KOPT-K1 (cell line): ENCODE data around the gene DEFB131A.
"Not testable (repeated sequence)": the region's sequence is repeated elsewhere in the genome, so short reads cannot be mapped to it uniquely, and the experiment has no call there.

Experiments
- H3K27ac ChIP-seq: fragments of 200-600 bp; sonication (generic); 2 replicates; pipeline ENCODE4 v1.5.1; 2016; ENCODE audit warnings: antibody characterized with exemption, mild to moderate bottlenecking, low read depth, low read length; ENCODE audit not compliant: poor library complexity, severe bottlenecking
- H3K36me3 ChIP-seq: fragments of 200-600 bp; sonication (generic); 2 replicates; pipeline ENCODE4 v1.5.1; 2017; ENCODE audit warnings: antibody characterized with exemption, mild to moderate bottlenecking, low read length, moderate library complexity; ENCODE audit not compliant: insufficient read depth
- H3K9me3 ChIP-seq: fragments of 200-600 bp; sonication (generic); 2 replicates; pipeline ENCODE4 v1.5.1; 2017; ENCODE audit warnings: antibody characterized with exemption, low read length, mild to moderate bottlenecking; ENCODE audit not compliant: insufficient read depth, poor library complexity, severe bottlenecking

The DEFB131A gene

GRCh38 chr4:9444114-9444513, at the start of gene DEFB131A:
DEFB131A (plus strand) TSS chr4:9444414; CDS start chr4:9444534, 120 bp downstream.
- not testable (repeated sequence) for H3K36me3 ChIP-seq, H3K9me3 ChIP-seq, H3K27ac ChIP-seq

- H3K27ac ChIP-seq, H3K9me3 ChIP-seq, H3K36me3 ChIP-seq: not testable (repeated sequence)
Observed at GRCh38 chr4:9405774-9406173, 38.4 kb upstream of the DEFB131A start.

GRCh38 chr4:9406491-9406890, 37.7 kb upstream of the DEFB131A start:
- not testable (repeated sequence) for H3K9me3 ChIP-seq, H3K27ac ChIP-seq, H3K36me3 ChIP-seq

- Histone ChIP-seq H3K27ac (no peak overlapping the region), H3K9me3 (no peaks in the 10 kb centered on the region), H3K36me3 (no peaks in the 10 kb centered on the region)
Observed at GRCh38 chr4:9409793-9410192, 34.4 kb upstream of the DEFB131A start.

- H3K9me3 ChIP-seq, H3K36me3 ChIP-seq: not testable (repeated sequence)
Observed at GRCh38 chr4:9421884-9422455, 22.2 kb upstream of the DEFB131A start.

GRCh38 chr4:9425916-9426315, 18.3 kb upstream of the DEFB131A start:
- H3K36me3 ChIP-seq, H3K27ac ChIP-seq, H3K9me3 ChIP-seq: not testable (repeated sequence)

More at GRCh38 chr4:9421884-9422455, 22.2 kb upstream of the DEFB131A start:
- H3K27ac ChIP-seq: not testable (repeated sequence)

- not testable (repeated sequence) for H3K36me3 ChIP-seq, H3K27ac ChIP-seq, H3K9me3 ChIP-seq
Observed at GRCh38 chr4:9430061-9430460, 14.2 kb upstream of the DEFB131A start.

GRCh38 chr4:9433320-9433719, 10.9 kb upstream of the DEFB131A start:
- H3K36me3 ChIP-seq, H3K9me3 ChIP-seq, H3K27ac ChIP-seq: not testable (repeated sequence)

- H3K36me3 ChIP-seq, H3K27ac ChIP-seq, H3K9me3 ChIP-seq: not testable (repeated sequence)
Observed at GRCh38 chr4:9436728-9437127, 7.5 kb upstream of the DEFB131A start.

- H3K36me3 ChIP-seq, H3K27ac ChIP-seq, H3K9me3 ChIP-seq: not testable (repeated sequence)
Observed at GRCh38 chr4:9442355-9442754, 1.9 kb upstream of the DEFB131A start.

GRCh38 chr4:9444681-9445080, 467 bp downstream of the DEFB131A start:
- H3K9me3 ChIP-seq, H3K36me3 ChIP-seq, H3K27ac ChIP-seq: not testable (repeated sequence)

GRCh38 chr4:9452251-9452650, 8.0 kb downstream of the DEFB131A start:
- H3K9me3 ChIP-seq, H3K27ac ChIP-seq, H3K36me3 ChIP-seq: not testable (repeated sequence)

GRCh38 chr4:9454284-9454683, 10.1 kb downstream of the DEFB131A start:
- H3K36me3 ChIP-seq, H3K9me3 ChIP-seq, H3K27ac ChIP-seq: not testable (repeated sequence)

GRCh38 chr4:9455046-9455445, 10.8 kb downstream of the DEFB131A start:
- not testable (repeated sequence) for H3K27ac ChIP-seq, H3K9me3 ChIP-seq, H3K36me3 ChIP-seq

- H3K9me3 ChIP-seq: peaks cover 10% of the 10 kb centered on the region
- not testable (repeated sequence) for H3K36me3 ChIP-seq, H3K27ac ChIP-seq
Observed at GRCh38 chr4:9479466-9479865, 35.3 kb downstream of the DEFB131A start.

- H3K36me3 ChIP-seq, H3K27ac ChIP-seq: not testable (repeated sequence)
- peaks cover 10% of the 10 kb centered on the region for H3K9me3 ChIP-seq
Observed at GRCh38 chr4:9480066-9480465, 35.9 kb downstream of the DEFB131A start.

GRCh38 chr4:9482871-9483270, 38.7 kb downstream of the DEFB131A start:
- not testable (repeated sequence) for H3K36me3 ChIP-seq, H3K27ac ChIP-seq
- H3K9me3 ChIP-seq: peaks cover 10% of the 10 kb centered on the region
